ENCODE data around the gene CCDC170.
"Not testable (repeated sequence)": the region's sequence is repeated elsewhere in the genome, so short reads cannot be mapped to it uniquely, and the experiment has no call there.

Gene CCDC170

DNA sequence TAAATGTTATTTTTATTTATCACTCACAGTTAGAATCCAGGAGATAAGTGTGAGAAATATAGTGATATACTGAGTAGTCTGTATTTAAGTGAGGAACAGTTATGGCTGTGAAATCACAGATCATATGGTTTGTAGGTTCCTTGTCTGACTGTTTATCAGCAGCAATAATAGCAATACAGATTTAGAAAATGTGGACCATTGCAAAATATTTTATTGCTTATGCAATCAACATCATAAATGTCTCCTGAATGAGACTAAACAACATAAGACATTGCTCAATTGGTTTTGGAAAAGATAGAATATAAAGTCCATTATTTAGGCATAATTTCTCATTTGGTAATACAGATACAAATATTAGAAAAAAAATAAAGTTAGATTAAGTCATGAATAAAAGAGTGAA lies 43.7 kb downstream of the CCDC170 start:
- Histone ChIP-seq H3K9me3 (replicated peaks in 1 of 11) (peaks cover 8 to 30% (median 14%) of the 10 kb centered on the region in 11 experiments; a peak in 21 of 22 replicates), H3K9ac (no peak overlapping the region), H3K27ac (peak overlapping the region in 3 of 11 experiments; percentile 12 to 46 (median 33); a peak in 3 of 22 replicates), H3K4me1 (peaks cover 0 to 41% (median 0%) of the 10 kb centered on the region in 10 experiments; a peak in 5 of 20 replicates), H3K4me3 (no peak overlapping the region), H3K36me3 (peaks cover 0 to 5% (median 0%) of the 10 kb centered on the region in 11 experiments; a peak in 1 of 22 replicates), H4K20me1 (no peaks in the 10 kb centered on the region), H3K27me3 (no peaks in the 10 kb centered on the region), H3K4me2 (peak overlapping the region in 2 of 11 experiments; percentile 35 to 36; a peak in 3 of 22 replicates)
- no peak for TF ChIP-seq Cebpa-rat (IDR thresholded peaks at IDR 0.05)

DNA sequence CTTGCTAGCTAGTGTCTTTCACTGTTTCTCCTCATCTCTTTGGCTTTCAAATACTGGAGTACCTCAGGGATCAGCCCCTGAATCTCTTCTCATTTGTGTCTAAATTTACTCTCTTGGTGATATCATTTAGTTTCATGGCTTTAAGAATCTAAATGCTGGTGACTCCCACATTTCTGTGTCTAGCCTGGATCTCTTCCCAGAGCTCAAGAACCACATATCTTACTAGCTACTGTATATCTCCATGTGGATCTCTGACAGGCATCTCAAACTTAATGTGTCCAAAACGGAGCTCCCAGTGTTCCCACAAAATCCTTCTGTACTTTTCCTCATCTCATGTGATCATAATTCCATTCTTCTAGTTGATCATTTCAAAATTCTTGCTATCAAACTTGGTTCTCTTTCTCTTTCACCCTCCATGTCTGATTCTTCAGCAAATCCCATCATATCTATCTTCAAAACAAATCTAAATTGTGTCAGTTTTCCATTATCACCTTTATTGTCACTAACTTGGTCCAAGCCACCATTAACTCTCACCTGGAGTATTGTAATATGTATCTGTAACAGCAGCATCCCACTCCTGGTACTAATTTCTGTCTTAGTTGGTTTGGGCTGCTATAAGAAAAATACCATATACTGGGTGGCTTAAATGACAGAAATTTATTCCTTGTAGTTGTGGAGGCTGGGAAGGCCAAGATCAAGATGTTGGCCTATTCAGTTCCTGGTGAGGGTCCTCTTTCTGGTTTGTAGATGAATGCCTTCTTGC lies 45.9 kb downstream of the CCDC170 start:
- no peak for TF ChIP-seq Cebpa-rat (IDR thresholded peaks at IDR 0.05)
- peaks cover 0 to 34% (median 0%) of the 10 kb centered on the region in 10 experiments; a peak in 6 of 20 replicates for H3K4me1 ChIP-seq
- no peak overlapping the region for H3K9ac ChIP-seq
- H3K36me3 ChIP-seq: peaks cover 0 to 5% (median 0%) of the 10 kb centered on the region in 11 experiments; a peak in 1 of 22 replicates
- no peak overlapping the region for H3K27ac ChIP-seq
- H4K20me1 ChIP-seq: no peaks in the 10 kb centered on the region
- no peak overlapping the region for H3K4me3 ChIP-seq
- peaks cover 8 to 26% (median 14%) of the 10 kb centered on the region in 11 experiments; a peak in 21 of 22 replicates for H3K9me3 ChIP-seq (replicated peaks in 1 of 11)
- H3K4me2 ChIP-seq: no peak overlapping the region
- no peaks in the 10 kb centered on the region; a peak in 1 of 22 replicates for H3K27me3 ChIP-seq

DNA sequence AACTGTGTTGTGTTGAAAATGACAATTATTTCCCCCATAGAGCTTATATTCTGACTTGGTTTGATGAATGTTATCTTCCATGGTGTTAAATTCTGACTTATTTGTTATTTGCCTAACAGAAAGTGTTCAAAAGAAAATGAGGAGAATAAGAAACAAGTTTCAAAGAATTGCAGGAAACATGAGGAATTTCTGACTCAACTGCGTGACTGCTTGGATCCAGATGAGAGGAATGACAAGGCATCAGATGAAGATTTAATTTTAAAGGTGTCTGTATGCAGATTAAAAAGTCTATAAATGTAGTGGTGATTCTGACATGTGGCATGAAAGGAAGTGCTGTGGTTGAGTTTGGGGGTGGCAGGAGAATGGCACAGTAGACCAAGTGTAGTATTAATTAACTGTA lies 50.6 kb downstream of the CCDC170 start:
- H3K4me2 ChIP-seq: peak overlapping the region in 2 of 11 experiments; percentile 16 to 44; a peak in 3 of 22 replicates
- H3K4me1 ChIP-seq: peaks cover 0 to 13% (median 0%) of the 10 kb centered on the region in 10 experiments; a peak in 6 of 20 replicates
- H3K4me3 ChIP-seq: no peak overlapping the region
- TF ChIP-seq Cebpa-rat (IDR thresholded peaks at IDR 0.05): no peak
- no peaks in the 10 kb centered on the region; a peak in 1 of 22 replicates for H3K27me3 ChIP-seq
- no peak overlapping the region for H3K9ac ChIP-seq
- H3K36me3 ChIP-seq: peaks cover 0 to under 1% (median 0%) of the 10 kb centered on the region in 11 experiments; a peak in 1 of 22 replicates
- no peak overlapping the region for H3K27ac ChIP-seq
- H3K9me3 ChIP-seq (replicated peaks in 1 of 11): peaks cover 8 to 19% (median 13%) of the 10 kb centered on the region in 11 experiments; a peak in 21 of 22 replicates
- no peaks in the 10 kb centered on the region for H4K20me1 ChIP-seq

DNA sequence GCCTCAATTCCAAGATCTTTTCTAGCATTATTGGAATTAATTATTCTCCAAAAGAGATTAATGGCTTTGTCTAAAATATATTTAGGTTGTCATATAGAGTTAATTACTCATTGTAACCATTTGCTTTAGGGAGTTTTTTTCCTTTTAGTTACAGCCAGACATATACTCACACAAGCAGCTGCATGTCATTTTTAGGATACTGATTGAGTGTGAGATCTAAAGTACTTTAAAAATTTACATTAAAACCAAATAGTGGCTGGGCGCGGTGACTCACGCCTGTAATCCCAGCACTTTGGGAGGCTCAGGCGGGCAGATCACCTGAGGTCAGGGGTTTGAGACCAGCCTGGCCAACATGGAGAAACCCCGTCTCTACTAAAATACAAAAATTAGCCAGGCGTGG lies 51.1 kb downstream of the CCDC170 start:
- H3K4me3 ChIP-seq, H3K27ac ChIP-seq, H3K36me3 ChIP-seq, H3K27me3 ChIP-seq, H4K20me1 ChIP-seq, H3K9ac ChIP-seq: not testable (repeated sequence)
- H3K4me2 ChIP-seq: peak overlapping the region in 2 of 11 experiments; percentile 4 to 44; a peak in 3 of 22 replicates
- H3K4me1 ChIP-seq: peaks cover 0 to 17% (median 0%) of the 10 kb centered on the region in 10 experiments; a peak in 6 of 20 replicates
- peaks cover 5 to 15% (median 9%) of the 10 kb centered on the region in 11 experiments; a peak in 21 of 22 replicates for H3K9me3 ChIP-seq (replicated peaks in 1 of 11)

DNA sequence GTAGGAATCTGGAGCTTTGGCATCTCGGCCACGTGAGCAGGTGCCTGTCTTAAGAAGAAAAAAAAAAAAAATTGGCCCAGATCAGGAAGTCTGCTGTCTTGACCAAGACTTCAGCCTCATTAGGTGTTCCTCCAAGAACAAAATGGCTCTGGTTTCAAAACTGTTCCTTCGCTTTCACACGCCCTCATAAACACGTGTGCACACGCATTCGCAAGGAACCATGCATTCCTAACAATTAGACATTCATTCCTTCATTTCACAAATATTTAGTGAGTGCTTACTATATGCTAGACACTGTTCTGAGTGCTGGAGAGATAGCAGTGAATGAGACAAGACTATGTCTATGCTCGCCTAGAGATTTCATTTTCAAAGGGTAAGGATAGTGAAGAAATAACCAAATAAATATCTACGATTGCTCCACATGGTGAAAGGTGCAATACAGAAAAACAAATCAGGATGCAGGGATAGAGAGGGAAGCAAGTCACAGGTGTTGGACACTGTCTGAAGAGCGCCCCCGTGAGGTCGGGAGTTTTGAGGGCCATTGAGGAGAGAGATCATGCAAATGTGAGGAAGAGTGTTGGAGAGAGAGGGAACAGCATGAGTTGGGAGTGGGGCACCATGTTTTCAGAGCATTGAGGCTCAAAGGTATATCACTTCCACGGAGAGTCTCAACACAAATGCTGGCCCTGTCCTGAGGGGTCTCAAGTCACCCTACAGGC lies 53.3 kb downstream of the CCDC170 start:
- H3K9ac ChIP-seq: no peak overlapping the region
- no peak for TF ChIP-seq Cebpa-rat (IDR thresholded peaks at IDR 0.05)

DNA sequence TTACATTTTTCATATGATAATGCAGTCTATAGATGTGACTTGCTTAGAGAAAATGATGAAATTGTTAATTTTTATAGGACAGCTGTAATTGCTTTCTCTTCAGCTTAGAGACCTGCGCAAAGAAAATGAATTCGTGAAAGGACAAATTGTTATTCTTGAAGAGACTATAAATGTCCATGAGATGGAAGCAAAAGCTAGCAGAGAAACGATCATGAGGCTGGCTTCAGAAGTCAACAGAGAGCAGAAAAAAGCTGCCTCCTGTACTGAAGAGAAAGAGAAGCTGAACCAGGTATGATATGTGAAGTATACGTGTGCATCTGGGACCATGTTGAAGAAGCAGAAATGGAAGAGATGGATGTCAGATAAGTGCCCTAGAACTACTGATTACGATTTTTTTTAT lies 54.4 kb downstream of the CCDC170 start:
- H3K4me3 ChIP-seq: no peak overlapping the region
- no peak for TF ChIP-seq Cebpa-rat (IDR thresholded peaks at IDR 0.05)
- no peaks in the 10 kb centered on the region for H4K20me1 ChIP-seq
- no peak overlapping the region for H3K27ac ChIP-seq
- peaks cover 0 to 26% (median 8%) of the 10 kb centered on the region in 11 experiments; a peak in 13 of 22 replicates for H3K9me3 ChIP-seq (replicated peaks in 1 of 11)
- H3K9ac ChIP-seq: no peak overlapping the region
- no peak overlapping the region for H3K4me2 ChIP-seq
- no peaks in the 10 kb centered on the region; a peak in 1 of 22 replicates for H3K27me3 ChIP-seq
- no peaks in the 10 kb centered on the region for H3K36me3 ChIP-seq
- H3K4me1 ChIP-seq: peaks cover 0 to 49% (median 0%) of the 10 kb centered on the region in 10 experiments; a peak in 6 of 20 replicates

More for the DNA sequence above, 53.3 kb downstream of the CCDC170 start:
- Histone ChIP-seq H3K9me3 (replicated peaks in 1 of 11) (peaks cover 0 to 18% (median 8%) of the 10 kb centered on the region in 11 experiments; a peak in 13 of 22 replicates), H3K27me3 (no peaks in the 10 kb centered on the region; a peak in 1 of 22 replicates), H3K4me3 (no peak overlapping the region), H3K36me3 (no peaks in the 10 kb centered on the region), H3K4me1 (peaks cover 0 to 38% (median 0%) of the 10 kb centered on the region in 10 experiments; a peak in 6 of 20 replicates), H4K20me1 (no peaks in the 10 kb centered on the region), H3K27ac (no peak overlapping the region), H3K4me2 (no peak overlapping the region)

DNA sequence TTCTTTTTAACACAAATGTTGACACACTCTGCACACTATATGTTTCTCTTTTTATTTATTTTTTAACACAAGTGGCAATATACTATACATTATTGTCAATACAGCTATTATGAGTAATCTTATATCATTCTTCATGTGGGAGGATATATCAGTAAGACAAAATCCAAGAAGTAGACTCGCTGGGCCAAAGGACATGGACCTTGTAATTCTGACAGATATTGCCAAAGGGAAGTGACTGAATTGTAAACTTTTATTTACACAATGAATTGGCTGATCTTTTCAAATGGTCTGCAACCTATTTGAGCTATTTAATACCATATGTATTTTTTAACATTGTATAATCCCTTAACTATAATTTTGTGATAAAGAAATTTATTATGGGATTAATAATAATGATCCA lies 56.0 kb downstream of the CCDC170 start:
- H3K36me3 ChIP-seq: no peaks in the 10 kb centered on the region
- H3K4me3 ChIP-seq: no peak overlapping the region
- peak overlapping the region in 2 of 11 experiments; percentile 42 to 54; a peak in 3 of 22 replicates for H3K4me2 ChIP-seq
- H3K9ac ChIP-seq: no peak overlapping the region
- H4K20me1 ChIP-seq: no peaks in the 10 kb centered on the region
- peaks cover 0 to 26% (median 8%) of the 10 kb centered on the region in 11 experiments; a peak in 13 of 22 replicates for H3K9me3 ChIP-seq (replicated peaks in 1 of 11)
- TF ChIP-seq Cebpa-rat (IDR thresholded peaks at IDR 0.05): no peak
- H3K27ac ChIP-seq: peak overlapping the region in 3 of 11 experiments; percentile 40 to 82 (median 60); a peak in 4 of 22 replicates
- H3K27me3 ChIP-seq: no peaks in the 10 kb centered on the region
- H3K4me1 ChIP-seq: peaks cover 0 to 58% (median 0%) of the 10 kb centered on the region in 10 experiments; a peak in 7 of 20 replicates

DNA sequence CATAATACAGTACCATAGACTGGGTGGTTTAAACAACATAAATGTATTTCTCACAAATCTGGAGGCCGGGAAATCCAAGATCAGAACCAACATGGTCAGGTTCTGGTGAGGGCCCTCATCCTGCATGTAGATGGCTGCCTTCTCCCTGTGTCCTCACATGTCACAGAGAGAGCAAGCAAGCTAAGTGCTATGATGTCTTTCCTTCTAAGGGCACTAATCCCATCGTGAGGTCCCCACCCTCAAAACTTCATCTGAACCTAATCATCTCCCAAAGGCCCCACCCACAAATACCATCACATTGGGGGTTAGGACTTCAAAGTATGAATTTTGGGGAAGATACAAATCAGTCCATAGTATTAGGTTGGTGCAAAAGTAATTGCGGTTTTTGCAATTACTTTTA lies 56.8 kb downstream of the CCDC170 start:
- H3K4me2 ChIP-seq: peak overlapping the region in 2 of 11 experiments; percentile 42 to 54; a peak in 3 of 22 replicates
- no peaks in the 10 kb centered on the region for H3K27me3 ChIP-seq
- H3K9me3 ChIP-seq (replicated peaks in 1 of 11): peaks cover 0 to 26% (median 8%) of the 10 kb centered on the region in 11 experiments; a peak in 13 of 22 replicates
- TF ChIP-seq Cebpa-rat (IDR thresholded peaks at IDR 0.05): no peak
- H4K20me1 ChIP-seq: no peaks in the 10 kb centered on the region
- H3K9ac ChIP-seq: no peak overlapping the region
- H3K27ac ChIP-seq: peak overlapping the region in 3 of 11 experiments; percentile 40 to 82 (median 60); a peak in 4 of 22 replicates
- H3K36me3 ChIP-seq: no peaks in the 10 kb centered on the region
- H3K4me1 ChIP-seq: peaks cover 0 to 62% (median 0%) of the 10 kb centered on the region in 10 experiments; a peak in 7 of 20 replicates
- H3K4me3 ChIP-seq: no peak overlapping the region

Measured in BLaER1 treated with 17β-estradiol and CSF1 and Interleukin-3, amounts not matched to agents 10 nM and 100 nM (cell line).